SK-N-MC (cell line): Measurements from ENCODE around the gene ILKAP.
A peak's percentile ranks its signal among the peaks of the same experiment; 100 is the strongest.

Source experiments
- DNase-seq: peaks from one replicate; pipeline ENCODE4 v3.0.0-alpha.2; 2011; ENCODE audit warnings: low read depth, low spot score
- H3K27ac ChIP-seq: fragments of 200-600 bp; sonication (generic); 2 replicates; pipeline ENCODE4 v1.5.1; 2016; ENCODE audit warnings: mixed run types
- H3K36me3 ChIP-seq: fragments of 200-600 bp; sonication (generic); 2 replicates; pipeline ENCODE4 v1.6.1; 2017; ENCODE audit warnings: antibody characterized with exemption, low read length, mixed read lengths; ENCODE audit not compliant: insufficient read depth
- H3K4me3 ChIP-seq: fragments of 200-600 bp; sonication (generic); 2 replicates; pipeline ENCODE4 v1.5.1; 2016
- H3K9ac ChIP-seq: fragments of 200-600 bp; sonication (generic); 2 replicates; pipeline ENCODE4 v1.8.0; 2017; ENCODE audit warnings: mixed run types, mixed read lengths; ENCODE audit not compliant: insufficient read length
- H3K9me3 ChIP-seq: fragments of 200-600 bp; sonication (generic); 2 replicates; pipeline ENCODE4 v1.6.1; 2017; ENCODE audit warnings: low read depth, mild to moderate bottlenecking, antibody characterized with exemption, low read length, moderate library complexity, mixed read lengths
- EZH2 ChIP-seq: fragments of 200-600 bp; sonication (generic); IDR thresholded peaks from one replicate; pipeline ENCODE4 v1.6.1; 2017; ENCODE audit warnings: antibody characterized with exemption
- FOXP2 ChIP-seq: optimal IDR thresholded peaks from 2 replicates; pipeline ENCODE3; 2011; ENCODE audit warnings: mild to moderate bottlenecking, moderate library complexity; ENCODE audit not compliant: insufficient read depth; ENCODE audit errors: extremely low read length, control extremely low read depth
- POLR2AphosphoS5 ChIP-seq: IDR thresholded peaks from 2 replicates; pipeline ENCODE4 v1.6.1; 2012; ENCODE audit warnings: mild to moderate bottlenecking, low read depth, low read length, borderline replicate concordance

Gene ILKAP

GRCh38 chr2:238141541-238142318, 61.8 kb downstream of the ILKAP start:
- Histone ChIP-seq H3K9me3 (no peaks in the 10 kb centered on the region), H3K27ac (peak overlapping the region; percentile 74), H3K4me3 (no peak overlapping the region), H3K36me3 (no peaks in the 10 kb centered on the region), H3K9ac (no peak overlapping the region)
- TF ChIP-seq POLR2AphosphoS5 (peak; percentile 30; the same call in 1 of the 2 replicates), EZH2 (no peak)
- DNase-seq = no peak

GRCh38 chr2:238140721-238141540, 62.6 kb downstream of the ILKAP start:
- no peaks in the 10 kb centered on the region for H3K9me3 ChIP-seq
- H3K4me3 ChIP-seq = no peak overlapping the region

GRCh38 chr2:238140040-238140439, 63.5 kb downstream of the ILKAP start:
- H3K4me3 ChIP-seq = no peak overlapping the region
- no peak overlapping the region for H3K27ac ChIP-seq
- no peaks in the 10 kb centered on the region for H3K36me3 ChIP-seq
- no peak for DNase-seq
- H3K9me3 ChIP-seq = no peaks in the 10 kb centered on the region
- no peak overlapping the region for H3K9ac ChIP-seq
- TF ChIP-seq EZH2 (no peak), POLR2AphosphoS5 (no peak), FOXP2 (no peak)

More at GRCh38 chr2:238140721-238141540, 62.6 kb downstream of the ILKAP start:
- Histone ChIP-seq H3K27ac (no peak overlapping the region), H3K36me3 (no peaks in the 10 kb centered on the region), H3K9ac (no peak overlapping the region)
- no peak for DNase-seq
- TF ChIP-seq FOXP2 (no peak), EZH2 (no peak), POLR2AphosphoS5 (no peak)

GRCh38 chr2:238139196-238140039, 64.1 kb downstream of the ILKAP start:
- no peak for TF ChIP-seq FOXP2
- TF ChIP-seq POLR2AphosphoS5 = no peak
- TF ChIP-seq EZH2 = no peak
- no peaks in the 10 kb centered on the region for H3K9me3 ChIP-seq
- no peak for DNase-seq
- H3K27ac ChIP-seq = no peak overlapping the region
- H3K9ac ChIP-seq = no peak overlapping the region
- H3K4me3 ChIP-seq = no peak overlapping the region
- H3K36me3 ChIP-seq = no peaks in the 10 kb centered on the region

GRCh38 chr2:238138331-238139195, 64.9 kb downstream of the ILKAP start, which contains the start of gene KLHL30:
KLHL30 (plus strand) TSS chr2:238138668; CDS start chr2:238140755, 2,087 bp downstream.
- DNase-seq = no peak
- Histone ChIP-seq H3K36me3 (no peaks in the 10 kb centered on the region), H3K4me3 (no peak within 1 kb of the TSS), H3K27ac (no peak within 1 kb of the TSS), H3K9me3 (no peaks in the 10 kb centered on the region), H3K9ac (no peak within 1 kb of the TSS)
- TF ChIP-seq POLR2AphosphoS5 (no peak), EZH2 (no peak), FOXP2 (no peak)

- no peak for DNase-seq
- no peaks in the 10 kb centered on the region for H3K36me3 ChIP-seq
- H3K27ac ChIP-seq = no peak overlapping the region
- H3K9me3 ChIP-seq = no peaks in the 10 kb centered on the region
- H3K4me3 ChIP-seq = no peak overlapping the region
- TF ChIP-seq FOXP2 (no peak), EZH2 (no peak), POLR2AphosphoS5 (no peak)
- no peak overlapping the region for H3K9ac ChIP-seq
These were observed 65.6 kb downstream of the ILKAP start for GRCh38 chr2:238137885-238138284.

- no peaks in the 10 kb centered on the region for H3K36me3 ChIP-seq
- no peak overlapping the region for H3K4me3 ChIP-seq
- no peak for TF ChIP-seq POLR2AphosphoS5
- TF ChIP-seq FOXP2 = no peak
- no peak for TF ChIP-seq EZH2
- no peaks in the 10 kb centered on the region for H3K9me3 ChIP-seq
- H3K27ac ChIP-seq = no peak overlapping the region
- DNase-seq = no peak
- H3K9ac ChIP-seq = no peak overlapping the region
These were observed 66.5 kb downstream of the ILKAP start for GRCh38 chr2:238136820-238137537.
